ENCODE results near the gene DISC1. TPM values are rescaled to one million over a fixed set of nuclear protein-coding genes. Genes with fewer than 3 reads are reported as not detected.

Gene DISC1
- polyA plus RNA-seq, 1 of the 3 experiments (the other 2 are of a cell fraction): 1.7 TPM

DNA sequence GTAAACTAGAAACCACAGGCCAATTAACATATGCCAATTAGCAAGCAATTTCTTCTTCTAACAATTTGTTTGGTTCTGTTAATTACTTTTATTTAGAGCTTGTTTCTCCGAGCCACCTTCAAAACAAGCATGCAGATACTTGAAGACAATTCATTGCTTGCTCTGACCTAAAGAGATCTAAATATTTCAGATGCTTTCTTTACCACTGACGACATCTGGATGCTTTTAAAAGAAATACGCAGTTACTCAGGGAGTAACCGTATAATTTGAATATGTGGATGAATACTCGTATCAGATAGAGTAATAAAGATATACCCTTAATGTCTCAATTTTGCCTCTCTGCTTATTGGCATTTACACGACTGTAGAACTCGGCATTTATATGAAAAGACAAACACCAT, 390.0 kb downstream of the DISC1 start (continued):
- TF ChIP-seq, protein P1, sequence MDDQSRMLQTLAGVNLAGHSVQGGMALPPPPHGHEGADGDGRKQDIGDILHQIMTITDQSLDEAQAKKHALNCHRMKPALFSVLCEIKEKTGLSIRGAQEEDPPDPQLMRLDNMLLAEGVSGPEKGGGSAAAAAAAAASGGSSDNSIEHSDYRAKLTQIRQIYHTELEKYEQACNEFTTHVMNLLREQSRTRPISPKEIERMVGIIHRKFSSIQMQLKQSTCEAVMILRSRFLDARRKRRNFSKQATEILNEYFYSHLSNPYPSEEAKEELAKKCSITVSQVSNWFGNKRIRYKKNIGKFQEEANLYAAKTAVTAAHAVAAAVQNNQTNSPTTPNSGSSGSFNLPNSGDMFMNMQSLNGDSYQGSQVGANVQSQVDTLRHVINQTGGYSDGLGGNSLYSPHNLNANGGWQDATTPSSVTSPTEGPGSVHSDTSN (IDR thresholded peaks at IDR 0.05): no peak
- no peak for TF ChIP-seq GATA2 (CRISPR knock-in tag; IDR thresholded peaks at IDR 0.05)
- no peak for TF ChIP-seq RAD21 (IDR thresholded peaks at IDR 0.05; ENCODE audit: low read length)
- no peak for TF ChIP-seq SMC3 (IDR thresholded peaks at IDR 0.05; ENCODE audit: low read depth, low read length)
- TF ChIP-seq MEF2A (IDR thresholded peaks at IDR 0.05; ENCODE audit: borderline replicate concordance, low read depth): no peak

DNA sequence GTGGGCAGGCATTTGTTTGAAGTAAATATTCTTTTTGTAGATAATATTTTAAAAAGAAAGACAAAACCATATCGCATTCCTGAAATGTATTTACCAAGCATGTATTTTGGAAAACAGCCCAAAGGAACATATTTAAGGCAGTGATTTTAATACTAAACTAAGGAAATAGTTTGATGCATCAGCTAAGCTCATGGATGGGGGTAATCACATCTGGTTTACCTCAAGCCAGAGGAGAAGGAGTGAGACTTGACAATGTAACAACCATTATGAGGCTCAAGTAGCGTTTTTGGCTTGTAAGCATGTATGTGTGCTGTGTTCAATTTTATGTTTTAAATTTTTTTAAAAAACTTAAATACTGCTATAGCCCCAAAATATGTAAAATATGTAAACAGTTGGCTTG, 390.5 kb downstream of the DISC1 start:
- no peaks in the 10 kb centered on the region for H3K9me3 ChIP-seq
- no peaks in the 10 kb centered on the region for H3K36me3 ChIP-seq (replicated peaks in 1 of 2; ENCODE audit: control insufficient read depth in 1 of 2, insufficient read depth in 2 of 2, low read length in 1 of 2)
- H3F3A ChIP-seq (replicated peaks; ENCODE audit: insufficient read depth): no peaks in the 10 kb centered on the region
- TF ChIP-seq TEAD4 (IDR thresholded peaks at IDR 0.05; ENCODE audit: borderline replicate concordance, insufficient read depth): 0 out of 2 replicates have a peak, but pooled peaks have one; percentile 12
- peak; percentile 71 for TF ChIP-seq TCF12 (IDR thresholded peaks at IDR 0.05)
- TF ChIP-seq, protein P2, sequence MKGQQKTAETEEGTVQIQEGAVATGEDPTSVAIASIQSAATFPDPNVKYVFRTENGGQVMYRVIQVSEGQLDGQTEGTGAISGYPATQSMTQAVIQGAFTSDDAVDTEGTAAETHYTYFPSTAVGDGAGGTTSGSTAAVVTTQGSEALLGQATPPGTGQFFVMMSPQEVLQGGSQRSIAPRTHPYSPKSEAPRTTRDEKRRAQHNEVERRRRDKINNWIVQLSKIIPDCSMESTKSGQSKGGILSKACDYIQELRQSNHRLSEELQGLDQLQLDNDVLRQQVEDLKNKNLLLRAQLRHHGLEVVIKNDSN (IDR thresholded peaks at IDR 0.05; ENCODE audit: borderline replicate concordance, low read depth): no peak
- H3K4me3 ChIP-seq (ENCODE audit: low read depth in 2 of 2, low read length in 1 of 2): no peak overlapping the region
- no peaks in the 10 kb centered on the region for H3K9me2 ChIP-seq
- CTCF ChIA-PET: no interaction called here
- H4K20me1 ChIP-seq (ENCODE audit: insufficient read depth): no peaks in the 10 kb centered on the region
- 60% methylated on average over 2 of the region's 2 CpGs for WGBS (ENCODE audit: low lambda C conversion rate)
- H3K79me2 ChIP-seq (ENCODE audit: insufficient read depth): no peaks in the 10 kb centered on the region
- POLR2A ChIA-PET: no interaction called here
- H3K27me3 ChIP-seq (ENCODE audit: insufficient read depth): no peaks in the 10 kb centered on the region
- peak; percentile 17 for DNase-seq
- no peak overlapping the region for H2AFZ ChIP-seq (ENCODE audit: low read depth)
- no peak overlapping the region for H3K4me2 ChIP-seq
- H3K27ac ChIP-seq (ENCODE audit: low read depth in 2 of 2, low read length in 1 of 2): peak overlapping the region in 1 of 2 experiments; percentile 60; a peak in 1 of 4 replicates
- H3K9ac ChIP-seq: no peak overlapping the region
- peaks cover 0 to 52% of the 10 kb centered on the region in 2 experiments; a peak in 2 of 4 replicates for H3K4me1 ChIP-seq (ENCODE audit: control insufficient read depth in 1 of 2, insufficient read depth in 2 of 2, low read depth in 1 of 2, low read length in 1 of 2)

DNA sequence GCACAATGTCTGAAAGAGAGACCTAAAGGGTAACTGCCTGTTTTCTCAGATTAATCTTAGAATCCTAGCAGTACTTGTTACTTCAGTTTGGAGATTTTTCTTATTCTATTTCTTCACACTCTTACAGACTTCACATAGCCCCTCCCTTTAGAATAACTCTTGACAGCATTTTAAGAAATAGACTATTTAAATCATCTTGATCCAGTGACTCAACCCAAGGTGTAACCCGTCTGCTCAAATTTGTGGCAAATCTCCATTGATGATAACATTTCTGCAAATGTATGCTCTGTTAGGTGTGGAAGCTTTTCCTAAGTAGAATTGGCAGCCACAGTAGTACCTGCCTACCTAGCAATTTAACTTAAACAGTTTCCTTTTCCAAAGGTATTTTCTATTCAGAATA, 391.2 kb downstream of the DISC1 start:
- DNase-seq: no peak
- no peaks in the 10 kb centered on the region for H3K9me2 ChIP-seq
- POLR2A ChIA-PET: interaction anchor here (0.5 kb wide), 1 partner anchor 581 kb away, joined by 3 read pairs; no protein-coding TSS in a partner anchor
- no peak overlapping the region for H2AFZ ChIP-seq (ENCODE audit: low read depth)
- TF ChIP-seq GABPA (IDR thresholded peaks at IDR 0.05; ENCODE audit: low read depth) (no peak), NRF1 (IDR thresholded peaks at IDR 0.05; ENCODE audit: low read depth, low read length) (no peak), EP300 (IDR thresholded peaks at IDR 0.05; ENCODE audit: borderline replicate concordance in 1 of 2, low read depth in 1 of 2, low read length in 1 of 2) (no peak), RCOR1 (IDR thresholded peaks at IDR 0.05; ENCODE audit: low read length) (no peak), SIN3A (IDR thresholded peaks at IDR 0.05; ENCODE audit: borderline replicate concordance, low read depth, low read length) (no peak), FOXM1 (IDR thresholded peaks at IDR 0.05; ENCODE audit: low read depth) (no peak), MEF2A (IDR thresholded peaks at IDR 0.05; ENCODE audit: borderline replicate concordance, low read depth) (no peak), YY1 (IDR thresholded peaks at IDR 0.05; ENCODE audit: low read depth) (no peak)
- TF ChIP-seq, protein P2 (IDR thresholded peaks at IDR 0.05; ENCODE audit: borderline replicate concordance, low read depth): no peak
- no peaks in the 10 kb centered on the region for H3K79me2 ChIP-seq (ENCODE audit: insufficient read depth)
- H3K27me3 ChIP-seq (ENCODE audit: insufficient read depth): no peaks in the 10 kb centered on the region
- CTCF ChIA-PET: interaction anchor here (1.0 to 1.6 kb wide), 3 partner anchors 14 to 225 kb away, joined by 3 read pairs; no protein-coding TSS in a partner anchor
- no peaks in the 10 kb centered on the region for H4K20me1 ChIP-seq (ENCODE audit: insufficient read depth)
- H3F3A ChIP-seq (replicated peaks; ENCODE audit: insufficient read depth): no peaks in the 10 kb centered on the region
- no peak overlapping the region for H3K4me3 ChIP-seq (ENCODE audit: low read depth in 2 of 2, low read length in 1 of 2)
- 91% methylated on average over 1 of the region's 1 CpG for WGBS (ENCODE audit: low lambda C conversion rate)
- H3K4me2 ChIP-seq: no peak overlapping the region
- peaks cover 0 to 45% of the 10 kb centered on the region in 2 experiments; a peak in 2 of 4 replicates for H3K4me1 ChIP-seq (ENCODE audit: control insufficient read depth in 1 of 2, insufficient read depth in 2 of 2, low read depth in 1 of 2, low read length in 1 of 2)
- no peaks in the 10 kb centered on the region for H3K36me3 ChIP-seq (replicated peaks in 1 of 2; ENCODE audit: control insufficient read depth in 1 of 2, insufficient read depth in 2 of 2, low read length in 1 of 2)
- H3K9ac ChIP-seq: no peak overlapping the region
- H3K27ac ChIP-seq (ENCODE audit: low read depth in 2 of 2, low read length in 1 of 2): peak overlapping the region in 1 of 2 experiments; percentile 60; a peak in 1 of 4 replicates
- no peaks in the 10 kb centered on the region for H3K9me3 ChIP-seq

Measured in SK-N-SH (cell line).